ENCODE data around the gene PRKAG2. TPM values are rescaled to one million over a fixed set of nuclear protein-coding genes. Genes with fewer than 3 reads are reported as not detected.

PRKAG2 gene
- total and polyA plus RNA-seq, 4 donors: 3.6 to 25.1 (median 16.8) TPM

DNA sequence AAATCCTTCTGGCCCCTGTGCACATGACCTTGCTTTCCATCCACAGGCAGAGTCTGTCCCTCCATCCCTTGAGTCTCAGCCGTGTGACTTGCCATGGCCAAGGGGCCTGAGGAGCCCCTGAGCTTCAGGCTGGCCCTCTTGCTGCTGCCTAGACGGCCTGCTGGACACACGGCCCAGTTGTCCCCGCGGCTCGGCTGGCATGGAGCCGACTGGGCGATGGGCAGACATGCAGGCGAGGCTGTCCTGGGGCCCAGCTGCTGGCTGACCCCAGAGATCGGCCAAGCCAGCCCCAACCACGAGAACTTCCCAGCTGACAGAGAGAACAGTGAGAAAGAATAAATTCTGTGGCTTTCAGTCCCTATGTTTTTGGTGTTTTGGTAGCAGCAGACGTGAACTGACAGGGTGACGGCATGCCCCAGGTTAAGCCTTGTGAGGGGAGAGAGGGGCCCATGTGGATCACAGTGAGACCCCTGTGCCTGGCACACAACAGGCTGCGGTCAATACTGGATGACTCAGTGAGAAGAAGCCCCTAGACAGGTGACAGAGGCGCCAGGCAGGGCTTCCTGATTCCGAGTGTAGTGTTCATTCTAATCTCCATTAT is 11.7 kb downstream of the PRKAG2 start (continued):
- TF ChIP-seq, protein P1, sequence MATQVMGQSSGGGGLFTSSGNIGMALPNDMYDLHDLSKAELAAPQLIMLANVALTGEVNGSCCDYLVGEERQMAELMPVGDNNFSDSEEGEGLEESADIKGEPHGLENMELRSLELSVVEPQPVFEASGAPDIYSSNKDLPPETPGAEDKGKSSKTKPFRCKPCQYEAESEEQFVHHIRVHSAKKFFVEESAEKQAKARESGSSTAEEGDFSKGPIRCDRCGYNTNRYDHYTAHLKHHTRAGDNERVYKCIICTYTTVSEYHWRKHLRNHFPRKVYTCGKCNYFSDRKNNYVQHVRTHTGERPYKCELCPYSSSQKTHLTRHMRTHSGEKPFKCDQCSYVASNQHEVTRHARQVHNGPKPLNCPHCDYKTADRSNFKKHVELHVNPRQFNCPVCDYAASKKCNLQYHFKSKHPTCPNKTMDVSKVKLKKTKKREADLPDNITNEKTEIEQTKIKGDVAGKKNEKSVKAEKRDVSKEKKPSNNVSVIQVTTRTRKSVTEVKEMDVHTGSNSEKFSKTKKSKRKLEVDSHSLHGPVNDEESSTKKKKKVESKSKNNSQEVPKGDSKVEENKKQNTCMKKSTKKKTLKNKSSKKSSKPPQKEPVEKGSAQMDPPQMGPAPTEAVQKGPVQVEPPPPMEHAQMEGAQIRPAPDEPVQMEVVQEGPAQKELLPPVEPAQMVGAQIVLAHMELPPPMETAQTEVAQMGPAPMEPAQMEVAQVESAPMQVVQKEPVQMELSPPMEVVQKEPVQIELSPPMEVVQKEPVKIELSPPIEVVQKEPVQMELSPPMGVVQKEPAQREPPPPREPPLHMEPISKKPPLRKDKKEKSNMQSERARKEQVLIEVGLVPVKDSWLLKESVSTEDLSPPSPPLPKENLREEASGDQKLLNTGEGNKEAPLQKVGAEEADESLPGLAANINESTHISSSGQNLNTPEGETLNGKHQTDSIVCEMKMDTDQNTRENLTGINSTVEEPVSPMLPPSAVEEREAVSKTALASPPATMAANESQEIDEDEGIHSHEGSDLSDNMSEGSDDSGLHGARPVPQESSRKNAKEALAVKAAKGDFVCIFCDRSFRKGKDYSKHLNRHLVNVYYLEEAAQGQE (IDR thresholded peaks at IDR 0.05): no peak
- no peak for TF ChIP-seq JUND (IDR thresholded peaks at IDR 0.05)
- TF ChIP-seq RXRA (IDR thresholded peaks at IDR 0.05): peak; percentile 44 to 57
- no peak for TF ChIP-seq TAF1 (conservative IDR thresholded peaks at IDR 0.05)

DNA sequence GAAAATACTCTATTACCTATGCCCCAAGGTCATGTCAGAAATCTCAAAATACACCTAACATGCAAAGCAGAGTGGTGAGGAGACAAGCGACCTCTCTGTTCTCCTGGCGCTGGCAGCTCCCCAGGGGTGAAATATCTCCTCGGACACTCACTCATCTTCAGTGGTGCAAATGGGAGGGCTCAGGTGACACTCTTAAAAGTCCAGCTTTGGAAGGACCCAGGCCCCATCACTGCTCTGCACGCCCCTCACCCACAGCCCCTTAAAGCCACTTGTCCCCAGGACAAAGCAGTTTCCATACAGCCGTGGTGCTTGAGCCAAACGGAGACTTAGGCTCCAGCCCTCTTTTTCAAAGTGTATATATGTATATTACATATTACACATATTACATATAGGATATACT is 12.4 kb downstream of the PRKAG2 start:
- H3K4me3 ChIP-seq (ENCODE audit: low read depth in 1 of 3, low read length in 3 of 3): no peak overlapping the region
- 70% methylated on average over 6 of the region's 6 CpGs for WGBS
- no peak for DNase-seq (ENCODE audit: low spot score)
- TF ChIP-seq, protein P1 (IDR thresholded peaks at IDR 0.05): no peak
- TF ChIP-seq HNF4A (conservative IDR thresholded peaks at IDR 0.05) (no peak), FOXA1 (IDR thresholded peaks at IDR 0.05) (no peak), YY1 (IDR thresholded peaks at IDR 0.05) (no peak), HNF4G (IDR thresholded peaks at IDR 0.05) (no peak), SP1 (IDR thresholded peaks at IDR 0.05) (no peak), EGR1 (IDR thresholded peaks at IDR 0.05; ENCODE audit: low read depth in 2 of 2) (no peak), NR2F2 (IDR thresholded peaks at IDR 0.05) (no peak), RAD21 (IDR thresholded peaks at IDR 0.05) (no peak), GABPA (IDR thresholded peaks at IDR 0.05 in 1 of 2, conservative IDR thresholded peaks at IDR 0.05 in 1 of 2) (no peak), JUND (IDR thresholded peaks at IDR 0.05) (no peak), FOXA2 (IDR thresholded peaks at IDR 0.05) (no peak), RXRA (IDR thresholded peaks at IDR 0.05) (no peak), TAF1 (conservative IDR thresholded peaks at IDR 0.05) (no peak)
- TF ChIP-seq, protein P2, sequence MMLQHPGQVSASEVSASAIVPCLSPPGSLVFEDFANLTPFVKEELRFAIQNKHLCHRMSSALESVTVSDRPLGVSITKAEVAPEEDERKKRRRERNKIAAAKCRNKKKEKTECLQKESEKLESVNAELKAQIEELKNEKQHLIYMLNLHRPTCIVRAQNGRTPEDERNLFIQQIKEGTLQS (IDR thresholded peaks at IDR 0.05): no peak
- TF ChIP-seq, protein P3, sequence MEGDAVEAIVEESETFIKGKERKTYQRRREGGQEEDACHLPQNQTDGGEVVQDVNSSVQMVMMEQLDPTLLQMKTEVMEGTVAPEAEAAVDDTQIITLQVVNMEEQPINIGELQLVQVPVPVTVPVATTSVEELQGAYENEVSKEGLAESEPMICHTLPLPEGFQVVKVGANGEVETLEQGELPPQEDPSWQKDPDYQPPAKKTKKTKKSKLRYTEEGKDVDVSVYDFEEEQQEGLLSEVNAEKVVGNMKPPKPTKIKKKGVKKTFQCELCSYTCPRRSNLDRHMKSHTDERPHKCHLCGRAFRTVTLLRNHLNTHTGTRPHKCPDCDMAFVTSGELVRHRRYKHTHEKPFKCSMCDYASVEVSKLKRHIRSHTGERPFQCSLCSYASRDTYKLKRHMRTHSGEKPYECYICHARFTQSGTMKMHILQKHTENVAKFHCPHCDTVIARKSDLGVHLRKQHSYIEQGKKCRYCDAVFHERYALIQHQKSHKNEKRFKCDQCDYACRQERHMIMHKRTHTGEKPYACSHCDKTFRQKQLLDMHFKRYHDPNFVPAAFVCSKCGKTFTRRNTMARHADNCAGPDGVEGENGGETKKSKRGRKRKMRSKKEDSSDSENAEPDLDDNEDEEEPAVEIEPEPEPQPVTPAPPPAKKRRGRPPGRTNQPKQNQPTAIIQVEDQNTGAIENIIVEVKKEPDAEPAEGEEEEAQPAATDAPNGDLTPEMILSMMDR (IDR thresholded peaks at IDR 0.05; ENCODE audit: low read depth, low read length, missing input control): no peak
- TF ChIP-seq, protein P4, sequence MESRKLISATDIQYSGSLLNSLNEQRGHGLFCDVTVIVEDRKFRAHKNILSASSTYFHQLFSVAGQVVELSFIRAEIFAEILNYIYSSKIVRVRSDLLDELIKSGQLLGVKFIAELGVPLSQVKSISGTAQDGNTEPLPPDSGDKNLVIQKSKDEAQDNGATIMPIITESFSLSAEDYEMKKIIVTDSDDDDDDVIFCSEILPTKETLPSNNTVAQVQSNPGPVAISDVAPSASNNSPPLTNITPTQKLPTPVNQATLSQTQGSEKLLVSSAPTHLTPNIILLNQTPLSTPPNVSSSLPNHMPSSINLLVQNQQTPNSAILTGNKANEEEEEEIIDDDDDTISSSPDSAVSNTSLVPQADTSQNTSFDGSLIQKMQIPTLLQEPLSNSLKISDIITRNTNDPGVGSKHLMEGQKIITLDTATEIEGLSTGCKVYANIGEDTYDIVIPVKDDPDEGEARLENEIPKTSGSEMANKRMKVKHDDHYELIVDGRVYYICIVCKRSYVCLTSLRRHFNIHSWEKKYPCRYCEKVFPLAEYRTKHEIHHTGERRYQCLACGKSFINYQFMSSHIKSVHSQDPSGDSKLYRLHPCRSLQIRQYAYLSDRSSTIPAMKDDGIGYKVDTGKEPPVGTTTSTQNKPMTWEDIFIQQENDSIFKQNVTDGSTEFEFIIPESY (IDR thresholded peaks at IDR 0.05): no peak
- TF ChIP-seq, protein P5, sequence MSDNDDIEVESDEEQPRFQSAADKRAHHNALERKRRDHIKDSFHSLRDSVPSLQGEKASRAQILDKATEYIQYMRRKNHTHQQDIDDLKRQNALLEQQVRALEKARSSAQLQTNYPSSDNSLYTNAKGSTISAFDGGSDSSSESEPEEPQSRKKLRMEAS (IDR thresholded peaks at IDR 0.05): no peak
- H3K9me3 ChIP-seq (ENCODE audit: control insufficient read depth in 4 of 4, low read length in 3 of 4): no peaks in the 10 kb centered on the region
- H3K9ac ChIP-seq (ENCODE audit: low read depth in 1 of 2, low read length in 2 of 2): peak overlapping the region in 1 of 2 donors; percentile 18
- no peaks in the 10 kb centered on the region for H3K36me3 ChIP-seq (ENCODE audit: control insufficient read depth in 4 of 4, insufficient read depth in 3 of 4, low read depth in 1 of 4, low read length in 3 of 4)
- peak overlapping the region; percentile 53 to 71 for H3K27ac ChIP-seq (ENCODE audit: low read depth in 1 of 2, low read length in 2 of 2)
- H3K4me1 ChIP-seq (ENCODE audit: control insufficient read depth in 4 of 4, insufficient read depth in 4 of 4, low read length in 3 of 4): peaks cover 26 to 81% (median 59%) of the 10 kb centered on the region in 4 donors
- no peaks in the 10 kb centered on the region for H3K27me3 ChIP-seq (ENCODE audit: control insufficient read depth in 4 of 4, insufficient read depth in 4 of 4, low read length in 3 of 4)
